Measurements from ENCODE around the gene AADACL2.
A peak's percentile ranks its signal among the peaks of the same experiment; 100 is the strongest.

AADACL2 gene

DNA sequence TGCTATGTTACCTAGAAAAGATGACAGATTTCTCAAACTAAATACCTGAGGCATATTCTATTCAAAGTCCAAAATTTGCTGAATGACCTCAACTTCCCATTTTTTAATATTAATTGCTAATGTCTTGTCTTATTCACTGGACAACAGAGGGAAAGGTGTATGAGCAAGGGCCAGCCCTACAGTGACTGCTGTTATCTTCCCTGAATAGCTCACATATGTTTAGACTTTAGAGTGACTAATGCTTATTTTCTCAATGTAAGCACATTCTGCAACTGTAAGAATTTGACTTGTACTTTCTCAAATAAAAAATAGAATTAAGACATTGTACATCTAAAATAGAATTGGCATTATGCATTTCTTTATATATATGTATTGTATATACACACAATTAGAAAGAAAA, 26.5 kb upstream of the AADACL2 start:
- DNase-seq (ENCODE audit: low read depth): no peak

DNA sequence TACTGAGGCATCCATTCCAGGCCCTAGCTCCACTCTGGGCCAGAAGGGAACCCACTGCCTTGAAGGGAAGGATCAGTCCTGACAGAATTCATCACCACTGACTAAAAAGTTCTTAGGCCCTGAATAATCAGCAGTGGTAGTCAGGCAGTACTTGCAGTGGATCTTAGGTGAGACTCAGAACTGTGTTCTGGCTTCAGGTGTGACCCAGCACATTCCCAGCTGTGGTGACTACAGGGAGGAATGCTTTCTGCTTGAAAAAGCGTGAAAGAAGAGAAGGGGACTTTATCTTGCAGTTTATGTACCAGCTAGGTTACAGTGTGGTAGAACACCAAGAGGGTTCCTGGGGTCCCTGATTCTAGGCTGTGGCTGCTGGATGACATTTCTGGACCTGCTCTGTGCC, 24.9 kb upstream of the AADACL2 start:
- TF ChIP-seq, protein P1, sequence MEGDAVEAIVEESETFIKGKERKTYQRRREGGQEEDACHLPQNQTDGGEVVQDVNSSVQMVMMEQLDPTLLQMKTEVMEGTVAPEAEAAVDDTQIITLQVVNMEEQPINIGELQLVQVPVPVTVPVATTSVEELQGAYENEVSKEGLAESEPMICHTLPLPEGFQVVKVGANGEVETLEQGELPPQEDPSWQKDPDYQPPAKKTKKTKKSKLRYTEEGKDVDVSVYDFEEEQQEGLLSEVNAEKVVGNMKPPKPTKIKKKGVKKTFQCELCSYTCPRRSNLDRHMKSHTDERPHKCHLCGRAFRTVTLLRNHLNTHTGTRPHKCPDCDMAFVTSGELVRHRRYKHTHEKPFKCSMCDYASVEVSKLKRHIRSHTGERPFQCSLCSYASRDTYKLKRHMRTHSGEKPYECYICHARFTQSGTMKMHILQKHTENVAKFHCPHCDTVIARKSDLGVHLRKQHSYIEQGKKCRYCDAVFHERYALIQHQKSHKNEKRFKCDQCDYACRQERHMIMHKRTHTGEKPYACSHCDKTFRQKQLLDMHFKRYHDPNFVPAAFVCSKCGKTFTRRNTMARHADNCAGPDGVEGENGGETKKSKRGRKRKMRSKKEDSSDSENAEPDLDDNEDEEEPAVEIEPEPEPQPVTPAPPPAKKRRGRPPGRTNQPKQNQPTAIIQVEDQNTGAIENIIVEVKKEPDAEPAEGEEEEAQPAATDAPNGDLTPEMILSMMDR (IDR thresholded peaks at IDR 0.05; ENCODE audit: low read depth, low read length, missing control alignments): no peak
- in situ Hi-C loops (cut with HindIII; ENCODE audit: low sequenced_read_pairs): no loop called here

More for the DNA sequence above, 26.5 kb upstream of the AADACL2 start:
- no peak overlapping the region for H3K4me3 ChIP-seq (ENCODE audit: low read depth, low read length)
- TF ChIP-seq, protein P1 (IDR thresholded peaks at IDR 0.05; ENCODE audit: low read depth, low read length, missing control alignments): no peak
- in situ Hi-C loops (cut with HindIII; ENCODE audit: low sequenced_read_pairs): no loop called here

DNA sequence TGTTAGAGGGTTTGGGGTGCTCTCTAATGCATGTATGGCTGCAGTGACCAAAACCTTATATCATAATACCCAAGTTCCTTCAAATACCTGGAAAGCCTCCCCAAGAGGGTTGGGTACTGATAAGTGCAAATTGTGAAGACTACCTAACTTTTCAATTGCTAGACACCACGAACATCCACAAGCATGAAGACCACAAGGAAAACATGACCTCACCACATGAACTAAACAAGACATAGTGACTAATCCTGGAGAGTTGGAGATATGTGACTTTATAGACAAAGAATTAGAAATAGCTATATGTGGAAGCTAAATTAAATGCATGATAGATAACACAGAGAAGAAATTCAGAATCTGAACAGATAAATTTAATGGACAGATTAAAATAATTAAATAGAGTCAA, 23.9 kb upstream of the AADACL2 start:
- DNase-seq (ENCODE audit: low read depth): peak; percentile 13
- no peak overlapping the region for H3K4me3 ChIP-seq (ENCODE audit: low read depth, low read length)
- in situ Hi-C loops (cut with HindIII; ENCODE audit: low sequenced_read_pairs): no loop called here
- TF ChIP-seq, protein P1 (IDR thresholded peaks at IDR 0.05; ENCODE audit: low read depth, low read length, missing control alignments): no peak

More for the DNA sequence above, 24.9 kb upstream of the AADACL2 start:
- DNase-seq (ENCODE audit: low read depth): no peak
- H3K4me3 ChIP-seq (ENCODE audit: low read depth, low read length): no peak overlapping the region

DNA sequence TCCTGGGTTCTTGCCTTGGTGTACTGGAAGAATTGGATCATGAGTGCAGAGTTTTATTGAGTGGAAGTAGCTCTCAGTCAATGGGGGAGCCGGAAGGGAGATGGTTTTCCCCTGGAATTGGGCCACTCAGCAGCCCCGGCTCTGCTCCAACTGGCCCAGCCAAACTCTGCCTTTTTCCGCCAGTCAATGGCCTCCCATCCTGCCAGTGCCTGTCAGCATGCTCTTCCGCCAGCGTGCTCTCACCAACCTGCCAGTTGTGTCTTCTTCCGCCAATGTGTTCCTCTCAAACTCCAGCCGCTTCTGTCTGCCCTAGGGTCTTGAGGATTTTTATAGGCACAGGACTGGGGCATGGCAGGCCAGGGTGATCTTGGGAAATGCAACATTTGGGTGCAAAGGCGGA, 12.4 kb upstream of the AADACL2 start:
- H3K4me3 ChIP-seq (ENCODE audit: low read depth, low read length): no peak overlapping the region
- in situ Hi-C loops (cut with HindIII; ENCODE audit: low sequenced_read_pairs): no loop called here
- no peak for DNase-seq (ENCODE audit: low read depth)
- TF ChIP-seq, protein P1 (IDR thresholded peaks at IDR 0.05; ENCODE audit: low read depth, low read length, missing control alignments): no peak

DNA sequence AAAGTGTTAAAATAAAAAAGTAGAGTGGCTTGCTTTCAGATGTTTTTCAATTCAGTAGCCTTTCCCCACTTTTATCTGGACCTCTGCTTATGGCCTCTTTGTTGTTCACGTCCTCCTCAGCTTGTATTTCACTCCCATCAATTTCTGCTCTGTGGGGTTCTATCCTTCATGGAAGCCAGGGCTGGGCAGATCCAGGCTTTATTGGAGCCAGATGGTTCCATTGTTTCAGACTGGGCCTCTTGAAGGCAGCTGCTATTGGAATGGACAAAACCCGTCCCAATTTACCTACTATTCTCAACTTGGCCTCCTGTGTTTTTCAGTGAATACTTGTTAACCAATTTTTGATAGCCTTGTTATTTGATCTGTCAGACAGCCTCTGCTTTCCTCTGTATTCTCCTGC, 10.9 kb upstream of the AADACL2 start:
- in situ Hi-C loops (cut with HindIII; ENCODE audit: low sequenced_read_pairs): no loop called here
- TF ChIP-seq, protein P1 (IDR thresholded peaks at IDR 0.05; ENCODE audit: low read depth, low read length, missing control alignments): no peak

DNA sequence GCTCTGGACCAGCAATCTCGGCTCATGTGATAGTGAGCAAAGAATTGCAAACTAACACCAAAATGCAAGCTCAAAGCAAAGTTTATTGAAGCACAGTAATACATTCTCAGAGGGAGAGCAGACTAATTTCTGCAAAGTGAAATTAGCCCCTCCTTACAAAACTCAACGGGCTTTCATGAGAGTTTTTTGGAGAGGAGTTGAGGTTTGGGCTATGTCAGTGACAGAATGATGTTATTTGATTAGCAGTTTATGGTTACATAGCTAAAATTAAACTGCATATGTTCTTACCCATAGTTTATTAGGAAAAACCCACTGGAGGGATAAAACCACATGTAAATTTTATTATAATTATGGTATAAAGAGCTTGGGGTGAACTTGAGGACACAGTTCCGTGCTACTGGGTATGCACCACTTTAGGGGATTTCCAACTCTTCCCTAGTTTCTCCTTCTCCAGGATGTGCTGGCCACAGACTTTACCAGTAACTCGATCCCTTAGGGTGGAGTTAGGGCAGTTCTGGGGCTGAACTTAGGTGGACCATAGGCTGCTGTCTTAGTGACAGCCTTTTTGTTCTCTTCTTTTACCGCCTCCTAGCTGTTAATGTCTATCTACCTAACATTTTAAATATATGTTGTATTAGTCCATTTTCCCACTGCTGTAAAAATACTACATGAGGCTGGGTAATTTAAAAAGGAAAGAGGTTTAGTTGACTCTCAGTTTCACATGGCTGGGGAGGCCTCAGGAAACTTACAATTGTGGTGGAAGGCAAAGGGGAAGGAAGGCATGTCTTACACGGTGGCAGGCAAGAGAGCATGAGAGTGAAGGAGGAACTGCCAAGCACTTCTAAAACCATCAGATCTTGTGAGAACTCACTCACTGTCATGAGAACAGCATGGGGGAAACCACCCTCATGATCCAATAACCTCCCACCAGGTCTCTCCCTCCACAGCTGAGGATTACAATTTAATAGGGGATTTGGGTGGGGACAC, 8.9 kb upstream of the AADACL2 start:
- in situ Hi-C loops (cut with HindIII; ENCODE audit: low sequenced_read_pairs): no loop called here
- no peak for DNase-seq (ENCODE audit: low read depth)
- H3K4me3 ChIP-seq (ENCODE audit: low read depth, low read length): no peak overlapping the region
- TF ChIP-seq, protein P1 (IDR thresholded peaks at IDR 0.05; ENCODE audit: low read depth, low read length, missing control alignments): no peak

More for the DNA sequence above, 10.9 kb upstream of the AADACL2 start:
- no peak for DNase-seq (ENCODE audit: low read depth)
- no peak overlapping the region for H3K4me3 ChIP-seq (ENCODE audit: low read depth, low read length)

All from astrocyte of the cerebellum (primary cell).